HepG2 (cell line): ENCODE data around the gene AANAT. TPM values are rescaled to one million over a fixed set of nuclear protein-coding genes. Genes with fewer than 3 reads are reported as not detected.
A peak's percentile ranks its signal among the peaks of the same experiment; 100 is the strongest.

Source experiments
- ATAC-seq: fragments of 200-7000 bp; cut with Tn5 transposase; 3 replicates; pipeline ENCODE4 v1.9.1; 2020; ENCODE audit warnings: mild to moderate bottlenecking, moderate library complexity
- BruUV-seq: library from RNA; stranded (reverse); fragments of 400-500 nt; replicated peaks from 2 replicates; lab custom pipeline; 2021; lab: Mats Ljungman, UMichigan
- CTCF ChIA-PET: fragments of 300-600 bp; formaldehyde crosslinking; extraction: SDS; loops from one replicate; lab custom pipeline; 2021; ENCODE audit warnings: low total read pairs, inconsistent platforms, low intra/inter-chr PET ratio; lab: Yijun Ruan, JAX
- POLR2A ChIA-PET: fragments of 350-600 bp; sonication (Branson Sonifier 250); formaldehyde crosslinking; loops from one replicate; lab custom pipeline; 2020; ENCODE audit warnings: antibody characterized with exemption, inconsistent platforms; lab: Yijun Ruan, JAX
- DNase-seq: peaks from one replicate; pipeline ENCODE4 v3.0.0-alpha.2; 2015; ENCODE audit warnings: low spot score
- FAIRE-seq: peaks from 3 replicates; lab custom pipeline; 2011; peaks lifted over from hg19 to GRCh38; lab: Jason Lieb, UNC
- H2AFZ ChIP-seq: one replicate; pipeline ENCODE4 v1.6.1; 2011; ENCODE audit warnings: low read length, inconsistent platforms
- H3K27ac ChIP-seq: fragments of 300-600 bp; 3 replicates; pipeline ENCODE4 v1.8.0; 2011; ENCODE audit warnings: mixed run types, mild to moderate bottlenecking, mixed read lengths, low read length, inconsistent platforms; ENCODE audit not compliant: insufficient read depth; ENCODE audit errors: extremely low read length
- H3K27me3 ChIP-seq, 2 experiments: fragments of 200-600 bp in 1 of 2; 2 replicates in 1 of 2; 3 replicates in 1 of 2; pipeline versions ENCODE4 v1.6.0 to v1.8.0; 2011; ENCODE audit warnings: low read length in 2 of 2, mild to moderate bottlenecking in 2 of 2, moderate library complexity in 2 of 2, inconsistent platforms in 1 of 2; ENCODE audit not compliant: insufficient read depth in 2 of 2, control insufficient read depth in 1 of 2
- H3K36me3 ChIP-seq, 2 experiments: fragments of 200-600 bp in 1 of 2; replicated peaks in 1 of 2; 2 replicates in 1 of 2; 3 replicates in 1 of 2; pipeline versions ENCODE4 v1.5.1 to v1.8.0; 2011; ENCODE audit warnings: low read length in 2 of 2, inconsistent platforms in 1 of 2; ENCODE audit not compliant: insufficient read depth in 2 of 2, control insufficient read depth in 1 of 2
- H3K4me1 ChIP-seq: 2 replicates; pipeline ENCODE4 v1.5.1; 2012; ENCODE audit warnings: low read length, inconsistent platforms; ENCODE audit not compliant: insufficient read depth
- H3K4me2 ChIP-seq: 2 replicates; pipeline ENCODE4 v1.6.0; 2011; ENCODE audit warnings: low read depth, low read length, inconsistent platforms
- H3K4me3 ChIP-seq, 3 experiments: fragments of 200-600 bp in 1 of 3; sonication (generic), shearing (Covaris generic) in 1 of 3; replicated peaks in 1 of 3; 2 replicates each; pipeline ENCODE4 v1.5.1; 2011 to 2016; ENCODE audit warnings: low read length in 3 of 3, inconsistent platforms in 2 of 3, low read depth in 2 of 3, mild to moderate bottlenecking in 2 of 3, control low read depth in 1 of 3, mixed read lengths in 1 of 3; ENCODE audit not compliant: insufficient read depth in 1 of 3
- H3K79me2 ChIP-seq: one replicate; pipeline ENCODE4 v1.6.1; 2011; ENCODE audit warnings: low read length, inconsistent platforms; ENCODE audit not compliant: insufficient read depth
- H3K9ac ChIP-seq: 2 replicates; pipeline ENCODE4 v1.6.0; 2011; ENCODE audit warnings: mild to moderate bottlenecking, low read depth, low read length, inconsistent platforms; ENCODE audit not compliant: insufficient read depth
- H3K9me3 ChIP-seq: 2 replicates; pipeline ENCODE4 v1.5.1; 2012; ENCODE audit warnings: mild to moderate bottlenecking, low read length
- H4K20me1 ChIP-seq: 2 replicates; pipeline ENCODE4 v1.6.0; 2011; ENCODE audit warnings: inconsistent platforms, mild to moderate bottlenecking, low read length, moderate library complexity; ENCODE audit not compliant: insufficient read depth
- ATF7 ChIP-seq, 2 experiments: fragments of 450-650 bp in 1 of 2; sonication (generic) in 1 of 2; formaldehyde crosslinking in 1 of 2; IDR thresholded peaks; 2 replicates each; pipeline versions ENCODE4 v1.4.0 to v1.6.1; 2016 to 2020; ENCODE audit warnings: antibody characterized with exemption in 1 of 2, mild to moderate bottlenecking in 1 of 2, missing genetic modification reagents in 1 of 2
- KDM1A ChIP-seq: IDR thresholded peaks from 2 replicates; pipeline ENCODE4 v1.6.1; 2016; ENCODE audit warnings: missing compliant biosample characterization
- KDM6A ChIP-seq: IDR thresholded peaks from 2 replicates; pipeline ENCODE4 v1.6.1; 2016; ENCODE audit warnings: low read depth
- ZBTB38 ChIP-seq: sonication (generic); formaldehyde crosslinking; IDR thresholded peaks from 2 replicates; pipeline ENCODE4 v1.5.1; 2020; ENCODE audit warnings: mild to moderate bottlenecking, missing genetic modification reagents
- ZFP41 ChIP-seq: sonication (generic); formaldehyde crosslinking; IDR thresholded peaks from 2 replicates; pipeline ENCODE4 v1.4.0; 2020; ENCODE audit warnings: mild to moderate bottlenecking, missing genetic modification reagents, borderline replicate concordance
- ZFYVE20 ChIP-seq: sonication (generic); formaldehyde crosslinking; IDR thresholded peaks from 2 replicates; pipeline ENCODE4 v1.8.0; 2023; ENCODE audit warnings: low read depth, mild to moderate bottlenecking, moderate library complexity, missing genetic modification reagents, borderline replicate concordance
- ZNF143 ChIP-seq: sonication (generic); formaldehyde crosslinking; IDR thresholded peaks from 2 replicates; pipeline ENCODE4 v1.4.0; 2020; ENCODE audit warnings: missing genetic modification reagents
- ZNF564 ChIP-seq: sonication (generic); formaldehyde crosslinking; IDR thresholded peaks from 2 replicates; pipeline ENCODE4 v1.8.1; 2023; ENCODE audit warnings: mild to moderate bottlenecking, missing genetic modification reagents
- ZNF570 ChIP-seq: sonication (generic); formaldehyde crosslinking; IDR thresholded peaks from 2 replicates; pipeline ENCODE4 v1.4.0; 2020; ENCODE audit warnings: mild to moderate bottlenecking, missing genetic modification reagents, borderline replicate concordance
- ZNF672 ChIP-seq: sonication (generic); formaldehyde crosslinking; IDR thresholded peaks from 2 replicates; pipeline ENCODE4 v1.8.1; 2022; ENCODE audit warnings: missing genetic modification reagents
- WGBS: methylation state at CpG from one replicate; pipeline ENCODE4 v1.1.6; 2017; ENCODE audit warnings: low lambda C conversion rate; 5-methylcytosine and 5-hydroxymethylcytosine counted together
- in situ Hi-C: cut with HindIII; loops from 2 replicates; pipeline ENCODE4 v1.10.0; 2017; ENCODE audit warnings: low pct_unique_long_range_greater_than_20kb; ENCODE audit not compliant: extremely low pct_ligation_motif_present
- intact Hi-C: fragments of 100-400 bp; cut with micrococcal nuclease; formaldehyde crosslinking; loops from one replicate; pipeline ENCODE4 v1.10.0; 2022; ENCODE audit not compliant: unreplicated experiment
- polyA plus RNA-seq, 8 experiments: library from polyadenylated mRNA; depleted of rRNA in 3 of 8; stranded (reverse) in 7 of 8; unstranded in 1 of 8; fragments of >200 nt; fragmentation: Illumina TruSeq in 4 of 8; extraction: Trizol in 4 of 8; gene quantifications; 2 replicates each; pipeline versions ENCODE4 v1.2.1 to v1.2.3, GENCODE V29; 2011 to 2016; ENCODE audit warnings: low read depth in 4 of 8, missing spikeins in 1 of 8, mixed read lengths in 1 of 8; ENCODE audit not compliant: insufficient read depth in 1 of 8
- total RNA-seq, 5 experiments: library from RNA; depleted of rRNA; stranded (reverse); fragments of >200 nt; fragmentation: Illumina TruSeq; extraction: Trizol; gene quantifications; 2 replicates each; pipeline ENCODE4 v1.2.3, GENCODE V29; 2016; ENCODE audit warnings: low read depth in 1 of 5
- TF ChIP-seq, protein P1 (sequence below): sonication (generic); formaldehyde crosslinking; conservative IDR thresholded peaks from 2 replicates; pipeline ENCODE4 v1.4.0; 2020; ENCODE audit warnings: missing genetic modification reagents
- TF ChIP-seq, protein P2 (sequence below): sonication (generic); formaldehyde crosslinking; IDR thresholded peaks from 2 replicates; pipeline ENCODE4 v1.8.0; 2022; ENCODE audit warnings: missing genetic modification reagents, mild to moderate bottlenecking, borderline replicate concordance

Gene AANAT
- total and polyA plus RNA-seq, 2 of the 13 experiments (the other 11 are each of a cell fraction or from before 2014, with no cell fraction given) = 0.07 TPM; not detected in 1

DNA sequence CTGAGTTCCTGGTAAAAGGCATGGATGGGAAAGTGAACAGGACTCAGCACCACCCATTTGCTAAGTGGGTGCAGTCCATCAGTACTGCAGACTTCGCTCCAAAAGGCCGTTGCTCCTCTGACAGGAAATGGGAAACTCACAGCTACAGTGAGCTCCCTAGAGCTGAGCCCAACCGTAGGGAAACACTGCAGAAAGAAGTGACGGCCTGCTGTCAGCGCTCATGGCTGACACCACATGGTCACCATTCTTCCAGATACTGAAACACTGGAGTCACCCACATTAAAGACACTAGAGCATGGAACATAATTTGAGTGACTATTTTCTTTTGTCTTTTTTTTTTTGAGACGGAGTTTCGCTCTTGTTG, 46.4 kb upstream of the AANAT start:
- H4K20me1 ChIP-seq = peaks cover 37% of the 10 kb centered on the region; the same call in 1 of the 2 replicates
- H3K36me3 ChIP-seq = peaks cover 10 to 27% of the 10 kb centered on the region in 2 experiments; a peak in 4 of 5 replicates
- ATAC-seq = no peak
- no peak overlapping the region for H3K4me2 ChIP-seq
- intact Hi-C loops = no loop called here
- no peak overlapping the region for H2AFZ ChIP-seq
- ChIA-PET CTCF (no interaction called here), POLR2A (no interaction called here)
- no peaks in the 10 kb centered on the region for H3K4me1 ChIP-seq
- peaks cover 73% of the 10 kb centered on the region for H3K79me2 ChIP-seq
- DNase-seq = no peak
- H3K9ac ChIP-seq = no peak overlapping the region
- H3K27me3 ChIP-seq = no peaks in the 10 kb centered on the region
- H3K27ac ChIP-seq = no peak overlapping the region
- no peak for FAIRE-seq
- in situ Hi-C loops = no loop called here
- no TSS peak for BruUV-seq
- TF ChIP-seq KDM1A = no peak
- TF ChIP-seq, protein P1, sequence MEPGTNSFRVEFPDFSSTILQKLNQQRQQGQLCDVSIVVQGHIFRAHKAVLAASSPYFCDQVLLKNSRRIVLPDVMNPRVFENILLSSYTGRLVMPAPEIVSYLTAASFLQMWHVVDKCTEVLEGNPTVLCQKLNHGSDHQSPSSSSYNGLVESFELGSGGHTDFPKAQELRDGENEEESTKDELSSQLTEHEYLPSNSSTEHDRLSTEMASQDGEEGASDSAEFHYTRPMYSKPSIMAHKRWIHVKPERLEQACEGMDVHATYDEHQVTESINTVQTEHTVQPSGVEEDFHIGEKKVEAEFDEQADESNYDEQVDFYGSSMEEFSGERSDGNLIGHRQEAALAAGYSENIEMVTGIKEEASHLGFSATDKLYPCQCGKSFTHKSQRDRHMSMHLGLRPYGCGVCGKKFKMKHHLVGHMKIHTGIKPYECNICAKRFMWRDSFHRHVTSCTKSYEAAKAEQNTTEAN = no peak
- TF ChIP-seq ZBTB38 (CRISPR knock-in tag) = peak; percentile 47; the same call in 1 of the 2 replicates
- WGBS = 86% methylated on average over 7 of the region's 7 CpGs
- H3K9me3 ChIP-seq = no peaks in the 10 kb centered on the region
- no peak overlapping the region for H3K4me3 ChIP-seq

DNA sequence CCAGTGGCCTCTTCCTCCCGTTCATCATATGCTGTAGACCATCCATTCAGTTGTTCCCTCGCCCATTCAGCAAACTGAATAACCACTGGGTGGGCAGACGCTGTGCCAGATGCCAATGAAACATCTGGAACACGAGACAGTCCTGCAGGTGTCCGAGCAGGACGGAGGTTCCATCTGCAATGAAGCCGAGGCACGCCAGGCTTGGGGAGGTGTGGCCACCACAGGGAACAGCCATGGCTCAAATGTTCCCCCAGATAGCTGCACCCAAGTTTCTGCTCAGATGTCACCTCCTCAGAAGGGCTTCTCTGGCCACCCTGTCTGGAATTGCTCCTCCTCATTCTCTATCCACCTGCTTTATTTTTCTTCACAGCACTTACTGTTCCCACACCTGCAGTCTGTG, 45.0 kb upstream of the AANAT start:
- no peaks in the 10 kb centered on the region for H3K9me3 ChIP-seq
- no peaks in the 10 kb centered on the region for H3K27me3 ChIP-seq
- BruUV-seq = no TSS peak
- no peak overlapping the region for H2AFZ ChIP-seq
- H3K27ac ChIP-seq = no peak overlapping the region
- WGBS = 99% methylated on average over 6 of the region's 8 CpGs
- H4K20me1 ChIP-seq = peaks cover 26% of the 10 kb centered on the region; the same call in 1 of the 2 replicates
- in situ Hi-C loops (no loop called here), intact Hi-C loops (no loop called here)
- H3K9ac ChIP-seq = no peak overlapping the region
- TF ChIP-seq ZNF570 (CRISPR knock-in tag) = no peak
- TF ChIP-seq KDM6A = no peak
- no peak for TF ChIP-seq ZNF672 (CRISPR knock-in tag)
- no peak for TF ChIP-seq ZFYVE20 (CRISPR knock-in tag)
- TF ChIP-seq ATF7 (IDR thresholded peaks at IDR 0.05) = no peak
- no peak for TF ChIP-seq ATF7 (CRISPR knock-in tag; IDR thresholded peaks at IDR 0.05)
- TF ChIP-seq ZFP41 (CRISPR knock-in tag) = no peak
- TF ChIP-seq, protein P2, sequence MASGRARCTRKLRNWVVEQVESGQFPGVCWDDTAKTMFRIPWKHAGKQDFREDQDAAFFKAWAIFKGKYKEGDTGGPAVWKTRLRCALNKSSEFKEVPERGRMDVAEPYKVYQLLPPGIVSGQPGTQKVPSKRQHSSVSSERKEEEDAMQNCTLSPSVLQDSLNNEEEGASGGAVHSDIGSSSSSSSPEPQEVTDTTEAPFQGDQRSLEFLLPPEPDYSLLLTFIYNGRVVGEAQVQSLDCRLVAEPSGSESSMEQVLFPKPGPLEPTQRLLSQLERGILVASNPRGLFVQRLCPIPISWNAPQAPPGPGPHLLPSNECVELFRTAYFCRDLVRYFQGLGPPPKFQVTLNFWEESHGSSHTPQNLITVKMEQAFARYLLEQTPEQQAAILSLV (CRISPR knock-in tag) = no peak
- TF ChIP-seq ZNF564 (CRISPR knock-in tag) = no peak
- 0 out of 2 replicates have a peak, but pooled peaks have one; percentile 15 for TF ChIP-seq ZNF143
- ATAC-seq (no peak), FAIRE-seq (no peak), DNase-seq (no peak)
- CTCF ChIA-PET = no interaction called here
- H3K4me2 ChIP-seq = no peak overlapping the region
- POLR2A ChIA-PET = no interaction called here
- 0 out of 2 replicates have a peak, but pooled peaks cover under 1% of the 10 kb centered on the region for H3K4me1 ChIP-seq
- H3K79me2 ChIP-seq = peaks cover 72% of the 10 kb centered on the region
- H3K36me3 ChIP-seq = peaks cover 8 to 17% of the 10 kb centered on the region in 2 experiments; a peak in 4 of 5 replicates
- no peak overlapping the region for H3K4me3 ChIP-seq
